ENCODE results near the gene SMOC2.
"Not testable (repeated sequence)": the region's sequence is repeated elsewhere in the genome, so short reads cannot be mapped to it uniquely, and the experiment has no call there.

Gene SMOC2

GRCh38 chr6:168518867-168519266, 77.9 kb downstream of the SMOC2 start:
- no peak for DNase-seq (ENCODE audit: low spot score)

GRCh38 chr6:168520233-168520632, 79.2 kb downstream of the SMOC2 start:
- no peak for DNase-seq (ENCODE audit: low spot score)

GRCh38 chr6:168524571-168525001, 83.6 kb downstream of the SMOC2 start:
- peak; percentile 47 for DNase-seq (ENCODE audit: low spot score)

- DNase-seq (ENCODE audit: low spot score) = no peak
Observed at GRCh38 chr6:168525114-168525513, 84.1 kb downstream of the SMOC2 start.

GRCh38 chr6:168525926-168526630, 85.1 kb downstream of the SMOC2 start:
- no peak for DNase-seq (ENCODE audit: low spot score)

- DNase-seq (ENCODE audit: low spot score) = no peak
Observed at GRCh38 chr6:168526841-168527281, 85.9 kb downstream of the SMOC2 start.

GRCh38 chr6:168527451-168528210, 86.6 kb downstream of the SMOC2 start:
- no peak for DNase-seq (ENCODE audit: low spot score)

GRCh38 chr6:168528474-168529095, 87.6 kb downstream of the SMOC2 start:
- no peak for DNase-seq (ENCODE audit: low spot score)

- no peak for DNase-seq (ENCODE audit: low spot score)
Observed at GRCh38 chr6:168529214-168529613, 88.2 kb downstream of the SMOC2 start.

GRCh38 chr6:168530653-168531071, 89.7 kb downstream of the SMOC2 start:
- DNase-seq (ENCODE audit: low spot score) = no peak

- no peak for DNase-seq (ENCODE audit: low spot score)
Observed at GRCh38 chr6:168532070-168532469, 91.1 kb downstream of the SMOC2 start.

- no peak for DNase-seq (ENCODE audit: low spot score)
Observed at GRCh38 chr6:168533414-168533813, 92.4 kb downstream of the SMOC2 start.

- DNase-seq (ENCODE audit: low spot score) = no peak
Observed at GRCh38 chr6:168534265-168534664, 93.3 kb downstream of the SMOC2 start.

GRCh38 chr6:168535711-168536110, 94.7 kb downstream of the SMOC2 start:
- DNase-seq (ENCODE audit: low spot score) = no peak

GRCh38 chr6:168536196-168536595, 95.2 kb downstream of the SMOC2 start:
- no peak for DNase-seq (ENCODE audit: low spot score)

GRCh38 chr6:168536665-168537539, 95.9 kb downstream of the SMOC2 start:
- DNase-seq (ENCODE audit: low spot score) = no peak

GRCh38 chr6:168537540-168537884, 96.5 kb downstream of the SMOC2 start:
- no peak for DNase-seq (ENCODE audit: low spot score)

- not testable (repeated sequence) for DNase-seq (ENCODE audit: low spot score)
Observed at GRCh38 chr6:168538188-168538891, 97.4 kb downstream of the SMOC2 start.

GRCh38 chr6:168538892-168539811, 98.2 kb downstream of the SMOC2 start:
- DNase-seq (ENCODE audit: low spot score) = no peak

GRCh38 chr6:168540713-168541291, 99.8 kb downstream of the SMOC2 start:
- DNase-seq (ENCODE audit: low spot score) = no peak

All from HuH-7 (cell line).